Glutamatergic neuron (in vitro differentiated cells): ENCODE results near the gene COPG1. TPM values are rescaled to one million over a fixed set of nuclear protein-coding genes. Genes with fewer than 3 reads are reported as not detected.

ENCODE experiments used
- DNase-seq: peaks from one replicate; pipeline ENCODE4 v3.0.0; 2022
- H3K27ac Mint-ChIP-seq: one replicate; pipeline ENCODE4 v1.8.0; 2020; ENCODE audit warnings: mild to moderate bottlenecking, mixed read lengths, inconsistent platforms; ENCODE audit not compliant: unreplicated experiment
- H3K27me3 Mint-ChIP-seq: one replicate; pipeline ENCODE4 v1.8.0; 2020; ENCODE audit warnings: mild to moderate bottlenecking, moderate library complexity, mixed read lengths, inconsistent platforms; ENCODE audit not compliant: unreplicated experiment
- H3K36me3 Mint-ChIP-seq: one replicate; pipeline ENCODE4 v1.8.0; 2020; ENCODE audit warnings: mild to moderate bottlenecking, mixed read lengths, inconsistent platforms; ENCODE audit not compliant: unreplicated experiment
- H3K4me1 Mint-ChIP-seq: one replicate; pipeline ENCODE4 v1.8.0; 2020; ENCODE audit warnings: mild to moderate bottlenecking, low read depth, mixed read lengths, inconsistent platforms; ENCODE audit not compliant: unreplicated experiment
- H3K4me3 Mint-ChIP-seq: one replicate; pipeline ENCODE4 v1.8.0; 2020; ENCODE audit warnings: mild to moderate bottlenecking, mixed read lengths, inconsistent platforms; ENCODE audit not compliant: unreplicated experiment
- H3K9me3 Mint-ChIP-seq: one replicate; pipeline ENCODE4 v1.8.0; 2020; ENCODE audit warnings: mild to moderate bottlenecking, moderate library complexity, mixed read lengths, inconsistent platforms; ENCODE audit not compliant: unreplicated experiment
- total RNA-seq: library from RNA; stranded (reverse); fragmentation: NEBNext Ultra II Directional; extraction: Animal tissue kit (Norgen Biotek cat#: 25700); gene quantifications from one replicate; pipeline ENCODE4 v1.2.1, GENCODE V29; 2021; ENCODE audit not compliant: unreplicated experiment
- TF ChIP-seq, protein P1 (sequence below): fragments of 200-600 bp; sonication (generic); IDR thresholded peaks from one replicate; pipeline ENCODE4 v1.5.0; 2021; ENCODE audit not compliant: partially characterized antibody, unreplicated experiment

COPG1 gene
- total RNA-seq, 1 donor from 2014 or later, result 152 TPM

DNA sequence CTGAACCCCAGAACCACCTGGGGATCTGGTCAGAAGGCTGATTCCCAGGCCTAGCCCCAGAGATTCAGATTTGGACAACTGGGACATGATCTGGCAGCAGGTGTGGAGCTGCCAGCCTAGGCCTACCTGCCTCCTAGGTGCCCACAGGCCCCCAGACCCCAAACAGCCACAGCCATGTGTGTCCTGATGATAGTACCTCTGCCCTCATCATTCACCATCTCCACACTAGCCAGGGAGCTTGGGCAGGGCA, 63.9 kb downstream of the COPG1 start:
- Mint-ChIP-seq H3K36me3 (no peaks in the 10 kb centered on the region), H3K4me1 (peaks cover 12% of the 10 kb centered on the region), H3K4me3 (no peak overlapping the region), H3K27me3 (peaks cover 12% of the 10 kb centered on the region), H3K9me3 (peaks cover 19% of the 10 kb centered on the region), H3K27ac (no peak overlapping the region)
- TF ChIP-seq, protein P1, sequence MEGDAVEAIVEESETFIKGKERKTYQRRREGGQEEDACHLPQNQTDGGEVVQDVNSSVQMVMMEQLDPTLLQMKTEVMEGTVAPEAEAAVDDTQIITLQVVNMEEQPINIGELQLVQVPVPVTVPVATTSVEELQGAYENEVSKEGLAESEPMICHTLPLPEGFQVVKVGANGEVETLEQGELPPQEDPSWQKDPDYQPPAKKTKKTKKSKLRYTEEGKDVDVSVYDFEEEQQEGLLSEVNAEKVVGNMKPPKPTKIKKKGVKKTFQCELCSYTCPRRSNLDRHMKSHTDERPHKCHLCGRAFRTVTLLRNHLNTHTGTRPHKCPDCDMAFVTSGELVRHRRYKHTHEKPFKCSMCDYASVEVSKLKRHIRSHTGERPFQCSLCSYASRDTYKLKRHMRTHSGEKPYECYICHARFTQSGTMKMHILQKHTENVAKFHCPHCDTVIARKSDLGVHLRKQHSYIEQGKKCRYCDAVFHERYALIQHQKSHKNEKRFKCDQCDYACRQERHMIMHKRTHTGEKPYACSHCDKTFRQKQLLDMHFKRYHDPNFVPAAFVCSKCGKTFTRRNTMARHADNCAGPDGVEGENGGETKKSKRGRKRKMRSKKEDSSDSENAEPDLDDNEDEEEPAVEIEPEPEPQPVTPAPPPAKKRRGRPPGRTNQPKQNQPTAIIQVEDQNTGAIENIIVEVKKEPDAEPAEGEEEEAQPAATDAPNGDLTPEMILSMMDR, result no peak
- DNase-seq, result no peak

DNA sequence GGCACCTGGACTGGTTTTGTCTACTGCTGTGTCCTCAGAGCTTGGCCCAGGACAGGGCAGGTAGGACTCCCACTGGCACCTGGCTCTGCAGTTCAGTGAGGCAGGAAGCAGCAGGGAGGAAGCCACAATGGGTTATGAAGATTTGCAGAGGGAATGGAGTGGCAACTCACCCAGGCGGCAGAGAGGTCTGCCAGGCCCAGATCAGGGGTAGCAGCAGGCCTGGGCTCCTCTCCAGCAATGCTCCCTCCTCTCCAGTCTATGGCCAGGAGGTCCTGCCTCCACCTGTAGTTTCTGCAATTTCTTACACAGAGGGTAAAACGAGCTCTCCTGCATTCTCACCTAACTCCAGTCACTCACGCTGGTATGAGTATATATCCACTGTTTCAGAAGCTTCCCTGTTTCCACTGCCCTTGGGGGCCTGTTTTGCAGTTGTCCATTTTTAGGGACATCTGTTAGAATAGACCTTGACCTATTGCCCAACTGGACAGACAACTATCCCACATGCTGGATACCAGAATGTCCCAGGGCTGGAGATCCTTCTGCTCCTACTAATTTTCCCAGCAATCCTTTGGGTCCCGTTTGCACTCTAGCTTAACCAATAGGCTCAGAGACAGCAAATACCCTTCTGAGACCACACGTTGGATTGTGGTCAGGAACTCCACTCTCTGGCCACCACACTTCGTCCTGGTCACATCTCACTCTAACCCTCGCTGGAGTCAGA, 64.4 kb downstream of the COPG1 start:
- Mint-ChIP-seq H3K9me3 (peaks cover 24% of the 10 kb centered on the region), H3K27me3 (peaks cover 10% of the 10 kb centered on the region), H3K4me1 (peaks cover 16% of the 10 kb centered on the region), H3K36me3 (no peaks in the 10 kb centered on the region), H3K4me3 (peak overlapping the region; percentile 86), H3K27ac (peak overlapping the region; percentile 88)
- no peak for DNase-seq
- TF ChIP-seq, protein P1, result no peak

DNA sequence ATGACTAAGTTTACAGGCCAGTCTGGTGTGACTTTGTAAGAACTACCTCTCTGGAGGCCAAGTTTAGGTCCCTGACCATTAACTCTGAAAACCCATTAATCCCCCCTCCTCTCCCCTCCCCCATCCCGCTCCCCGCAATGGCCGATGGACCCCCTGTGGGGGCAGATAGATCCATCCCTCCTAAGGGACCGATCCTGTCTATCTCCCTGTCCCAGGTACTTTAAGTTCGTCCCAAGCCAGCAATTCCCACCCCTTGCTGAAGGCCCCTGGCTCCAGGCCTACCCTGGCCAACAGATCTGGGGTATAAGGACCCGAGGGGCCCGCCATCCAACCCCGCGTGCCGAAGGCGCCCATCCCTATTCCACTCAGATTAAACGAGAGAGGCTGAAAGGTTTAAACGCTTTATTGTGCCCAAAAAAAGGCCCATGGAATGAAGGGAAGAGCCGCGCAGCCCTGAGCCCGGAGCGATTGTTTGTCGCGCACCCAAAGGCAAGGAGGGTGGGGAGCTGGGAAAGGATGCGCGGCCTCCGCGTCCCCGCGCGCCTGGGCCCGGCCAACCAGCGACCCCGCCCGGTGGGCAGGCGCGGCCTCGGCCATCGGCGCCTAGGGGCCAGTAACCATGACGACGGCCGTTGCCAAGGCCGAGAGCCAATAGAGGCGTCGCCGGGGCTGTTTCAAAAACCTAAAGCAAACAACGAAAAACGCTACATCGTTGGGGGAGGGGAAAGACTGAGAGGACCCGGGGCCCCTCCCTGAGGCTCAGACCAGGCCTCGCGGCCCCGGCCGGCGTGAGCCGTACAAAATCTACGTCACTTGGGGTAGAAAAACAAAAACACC, 65.2 kb downstream of the COPG1 start:
- TF ChIP-seq, protein P1, result peak; percentile 15
- peaks cover 24% of the 10 kb centered on the region for H3K9me3 Mint-ChIP-seq
- peak overlapping the region; percentile 88 for H3K27ac Mint-ChIP-seq
- peaks cover 10% of the 10 kb centered on the region for H3K27me3 Mint-ChIP-seq
- H3K36me3 Mint-ChIP-seq, result no peaks in the 10 kb centered on the region
- DNase-seq, result peak; percentile 97
- peaks cover 16% of the 10 kb centered on the region for H3K4me1 Mint-ChIP-seq
- H3K4me3 Mint-ChIP-seq, result peak overlapping the region; percentile 86

DNA sequence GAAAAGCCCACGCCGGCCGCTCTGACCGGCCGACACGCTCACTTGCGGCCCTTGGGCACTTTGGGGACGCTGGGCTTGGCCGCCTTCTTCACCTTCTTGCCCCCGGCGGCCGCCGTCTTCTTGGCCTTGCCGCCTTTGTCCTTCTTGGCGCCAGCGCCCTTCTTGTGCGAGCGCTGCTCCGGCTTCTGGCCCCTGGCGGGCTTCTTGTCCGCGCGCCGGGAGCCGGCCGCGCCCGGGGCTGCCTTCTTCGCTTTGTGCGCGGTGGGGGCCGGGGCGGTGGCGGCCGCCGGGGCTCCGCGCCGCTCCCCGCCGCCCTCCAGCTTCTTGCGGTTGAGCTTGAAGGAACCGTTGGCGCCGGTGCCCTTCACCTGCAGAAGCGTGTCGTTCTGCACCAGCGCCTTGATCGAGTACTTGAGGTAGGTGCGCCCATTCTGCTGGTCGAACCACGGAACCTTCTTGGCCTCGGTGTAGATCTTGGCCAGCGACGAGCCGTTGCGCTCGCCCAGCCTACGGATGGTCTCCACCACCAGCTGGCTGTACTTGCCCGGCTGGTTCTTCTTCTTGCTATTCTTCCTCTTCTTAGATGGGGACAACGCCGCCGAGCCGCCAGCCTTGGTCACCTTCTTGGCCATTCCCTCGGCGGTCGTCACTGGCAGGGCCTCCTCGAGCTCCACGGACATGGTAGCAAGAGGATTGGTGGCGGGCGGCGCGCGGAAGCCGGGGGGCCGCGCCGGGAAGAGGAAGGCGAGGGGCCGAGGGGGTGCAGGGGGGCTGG, 66.0 kb downstream of the COPG1 start:
- peak; percentile 33 for DNase-seq
- TF ChIP-seq, protein P1, result no peak
- peak overlapping the region; percentile 92 for H3K4me3 Mint-ChIP-seq
- peaks cover 16% of the 10 kb centered on the region for H3K4me1 Mint-ChIP-seq
- peaks cover 26% of the 10 kb centered on the region for H3K9me3 Mint-ChIP-seq
- no peaks in the 10 kb centered on the region for H3K36me3 Mint-ChIP-seq
- H3K27me3 Mint-ChIP-seq, result peaks cover 8% of the 10 kb centered on the region
- H3K27ac Mint-ChIP-seq, result peak overlapping the region; percentile 97

DNA sequence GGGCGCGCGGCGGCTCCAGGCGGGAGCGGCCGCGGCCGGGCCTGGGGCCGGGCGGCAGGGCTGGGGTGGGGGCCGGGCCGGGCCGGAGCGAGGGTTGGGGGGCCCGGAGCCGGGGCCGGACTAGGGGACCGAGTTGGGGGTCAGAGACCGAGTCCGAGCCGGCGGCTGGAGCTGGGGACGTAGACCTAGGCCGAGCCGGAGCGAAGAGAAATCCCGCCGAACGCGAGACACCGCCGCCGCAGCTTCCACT, 66.5 kb downstream of the COPG1 start:
- peaks cover 16% of the 10 kb centered on the region for H3K4me1 Mint-ChIP-seq
- no peak for DNase-seq
- TF ChIP-seq, protein P1, result no peak
- peaks cover 26% of the 10 kb centered on the region for H3K9me3 Mint-ChIP-seq
- H3K4me3 Mint-ChIP-seq, result peak overlapping the region; percentile 69
- peaks cover 7% of the 10 kb centered on the region for H3K27me3 Mint-ChIP-seq
- H3K36me3 Mint-ChIP-seq, result no peaks in the 10 kb centered on the region
- H3K27ac Mint-ChIP-seq, result peak overlapping the region; percentile 84
